Kidney (tissue), 14 donors: ENCODE results near the gene RPS5. TPM values are rescaled to one million over a fixed set of nuclear protein-coding genes. Genes with fewer than 3 reads are reported as not detected.

Experiments
- DNase-seq, 5 donors: peaks; one replicate each; pipeline ENCODE4 v3.0.0-alpha.2; 2013 to 2020
- FAIRE-seq: peaks from 2 replicates; lab custom pipeline; 2012; peaks lifted over from hg19 to GRCh38; lab: Jason Lieb, UNC
- H3K27ac ChIP-seq, 2 donors: one replicate each; pipeline ENCODE4 v1.7.0; 2013; ENCODE audit warnings: low read depth in 2 of 2, low read length in 2 of 2, inconsistent platforms in 1 of 2
- H3K27me3 ChIP-seq: one replicate; pipeline ENCODE4 v1.7.1; 2013; ENCODE audit warnings: low read length, inconsistent platforms; ENCODE audit not compliant: control insufficient read depth, insufficient read depth
- H3K36me3 ChIP-seq, 3 donors: one replicate each; pipeline versions ENCODE4 v1.7.0 to v1.7.1; 2013; ENCODE audit warnings: low read length in 3 of 3, control low read depth in 1 of 3, inconsistent platforms in 1 of 3; ENCODE audit not compliant: insufficient read depth in 3 of 3, control insufficient read depth in 2 of 3
- H3K4me1 ChIP-seq, 3 donors: one replicate each; pipeline versions ENCODE4 v1.7.0 to v1.7.1; 2013; ENCODE audit warnings: low read length in 3 of 3, inconsistent platforms in 1 of 3, low read depth in 1 of 3; ENCODE audit not compliant: control insufficient read depth in 2 of 3, insufficient read depth in 2 of 3
- H3K4me3 ChIP-seq, 3 donors: one replicate each; pipeline versions ENCODE4 v1.7.0 to v1.8.1; 2013; ENCODE audit warnings: low read length in 3 of 3, control low read depth in 1 of 3, inconsistent platforms in 1 of 3
- H3K9ac ChIP-seq, 3 donors: one replicate each; pipeline versions ENCODE4 v1.7.0 to v1.7.1; 2013; ENCODE audit warnings: low read length in 3 of 3, control low read depth in 1 of 3, inconsistent platforms in 1 of 3
- H3K9me3 ChIP-seq, 3 donors: one replicate each; pipeline versions ENCODE4 v1.7.0 to v1.7.1; 2013; ENCODE audit warnings: low read length in 3 of 3, control low read depth in 1 of 3, inconsistent platforms in 1 of 3; ENCODE audit not compliant: control insufficient read depth in 2 of 3, insufficient read depth in 1 of 3
- CTCF ChIP-seq: IDR thresholded peaks from 3 replicates; pipeline ENCODE4 v1.5.1; 2012; ENCODE audit warnings: mild to moderate bottlenecking, moderate library complexity, borderline replicate concordance; ENCODE audit not compliant: insufficient read depth; ENCODE audit errors: extremely low read depth
- intact Hi-C: fragments of 100-400 bp; cut with DNase I; formaldehyde crosslinking; loops from one replicate; pipeline ENCODE4 v1.11.1; 2022
- polyA plus RNA-seq: library from polyadenylated mRNA; stranded (reverse); fragments of 350-450 nt; fragmentation: Illumina TruSeq; extraction: RNeasy Lipid Tissue Mini Kit (QIAGEN cat#74804); gene quantifications from one replicate; pipeline ENCODE4 v1.2.3, GENCODE V29; 2014; ENCODE audit warnings: low read depth, low replicate concordance; ENCODE audit not compliant: insufficient read depth
- total RNA-seq: library from RNA; stranded (reverse); fragmentation: NEBNext Ultra II Directional; extraction: Animal tissue kit (Norgen Biotek cat#: 25700); gene quantifications from one replicate; pipeline ENCODE4 v1.2.1, GENCODE V29; 2021
- donor health status: control.
- donor health status: control.
- donor health status: control.
- donor health status: control.
- donor health status: control.
- donor health status: DM: yes; HTN: yes; CAD: no.
- donor health status: Normal renal cell carcinoma (clear cell type).

RPS5 gene
- total and polyA plus RNA-seq, 2 donors from 2014 or later, result 802 to 929 TPM

GRCh38 chr19:58398087-58398486 lies 11.0 kb downstream of the RPS5 start:
- no peak for FAIRE-seq
- peaks cover 2% of the 10 kb centered on the region for H3K27me3 ChIP-seq
- intact Hi-C loops, result no loop called here

GRCh38 chr19:58398545-58398944 lies 11.5 kb downstream of the RPS5 start:
- Histone ChIP-seq H3K36me3 (peaks cover 0 to 9% (median 9%) of the 10 kb centered on the region in 3 donors), H3K9ac (no peak overlapping the region), H3K9me3 (no peaks in the 10 kb centered on the region), H3K4me1 (peaks cover 0 to 13% (median 10%) of the 10 kb centered on the region in 3 donors), H3K4me3 (no peak overlapping the region), H3K27ac (no peak overlapping the region), H3K27me3 (peaks cover 2% of the 10 kb centered on the region)
- intact Hi-C loops, result no loop called here
- FAIRE-seq (no peak), DNase-seq (peak in 1 of 5 donors; percentile 34)
- TF ChIP-seq CTCF, result no peak

More at GRCh38 chr19:58398087-58398486, 11.0 kb downstream of the RPS5 start:
- Histone ChIP-seq H3K4me1 (peaks cover 0 to 13% (median 10%) of the 10 kb centered on the region in 3 donors), H3K9ac (no peak overlapping the region), H3K9me3 (no peaks in the 10 kb centered on the region), H3K4me3 (no peak overlapping the region), H3K36me3 (peaks cover 0 to 14% (median 9%) of the 10 kb centered on the region in 3 donors), H3K27ac (no peak overlapping the region)
- TF ChIP-seq CTCF, result no peak
- DNase-seq, result peak in 1 of 5 donors; percentile 13

GRCh38 chr19:58399903-58400302 lies 12.8 kb downstream of the RPS5 start:
- intact Hi-C loops, result no loop called here
- no peak for TF ChIP-seq CTCF
- Histone ChIP-seq H3K36me3 (peaks cover 0 to 2% (median 0%) of the 10 kb centered on the region in 3 donors), H3K4me1 (peaks cover 0 to 13% (median 10%) of the 10 kb centered on the region in 3 donors), H3K27me3 (peaks cover 2% of the 10 kb centered on the region), H3K9ac (no peak overlapping the region), H3K27ac (no peak overlapping the region), H3K9me3 (no peaks in the 10 kb centered on the region), H3K4me3 (no peak overlapping the region)
- FAIRE-seq (no peak), DNase-seq (peak in 1 of 5 donors; percentile 37)

- H3K4me1 ChIP-seq, result peaks cover 0 to 13% (median 10%) of the 10 kb centered on the region in 3 donors
- H3K4me3 ChIP-seq, result peak overlapping the region; percentile 76 to 86 (median 79)
- TF ChIP-seq CTCF, result no peak
- intact Hi-C loops, result no loop called here
- H3K9ac ChIP-seq, result peak overlapping the region in 2 of 3 donors; percentile 20 to 65
- no peaks in the 10 kb centered on the region for H3K36me3 ChIP-seq
- no peaks in the 10 kb centered on the region for H3K9me3 ChIP-seq
- H3K27ac ChIP-seq, result no peak overlapping the region
- H3K27me3 ChIP-seq, result peaks cover 2% of the 10 kb centered on the region
- FAIRE-seq (no peak), DNase-seq (peak in 1 of 5 donors; percentile 69)
Measured at GRCh38 chr19:58400316-58400915, 13.3 kb downstream of the RPS5 start.
